Neural cell (in vitro differentiated cells): ENCODE data around the gene SLC6A6. TPM values are rescaled to one million over a fixed set of nuclear protein-coding genes. Genes with fewer than 3 reads are reported as not detected.

Experiments used
- H2AFZ ChIP-seq: fragments of 200-600, 300-800 bp; sonication (generic), shearing (Covaris generic); 2 replicates; pipeline ENCODE4 v1.6.0; 2014; ENCODE audit warnings: low read depth, mild to moderate bottlenecking, antibody characterized with exemption, low read length, moderate library complexity
- H3F3A ChIP-seq: fragments of 200-600 bp; shearing (Covaris generic); 2 replicates; pipeline ENCODE4 v1.6.1; 2016; ENCODE audit warnings: mild to moderate bottlenecking, moderate library complexity, mixed read lengths, antibody characterized with exemption, low read length; ENCODE audit not compliant: insufficient read depth, poor library complexity, severe bottlenecking
- H3K27ac ChIP-seq: fragments of 200-600, 300-800 bp; sonication (generic), shearing (Covaris generic); 2 replicates; pipeline ENCODE4 v1.5.1; 2014; ENCODE audit warnings: mild to moderate bottlenecking, low read length, moderate library complexity
- H3K27me3 ChIP-seq: fragments of 300-800, 200-600 bp; sonication (generic), shearing (Covaris generic); 2 replicates; pipeline ENCODE4 v1.6.0; 2014; ENCODE audit warnings: mild to moderate bottlenecking, low read depth, low read length, moderate library complexity; ENCODE audit not compliant: insufficient read depth
- H3K36me3 ChIP-seq: fragments of 300-800, 200-600 bp; sonication (generic), shearing (Covaris generic); 2 replicates; pipeline ENCODE4 v1.5.1; 2014; ENCODE audit warnings: mild to moderate bottlenecking, antibody characterized with exemption, low read length, moderate library complexity; ENCODE audit not compliant: insufficient read depth
- H3K4me2 ChIP-seq: fragments of 300-800, 200-600 bp; sonication (generic), shearing (Covaris generic); 2 replicates; pipeline ENCODE4 v1.6.0; 2014; ENCODE audit warnings: mild to moderate bottlenecking, low read length
- H3K4me3 ChIP-seq: fragments of 300-800, 200-600 bp; sonication (generic), shearing (Covaris generic); 2 replicates; pipeline ENCODE4 v1.5.1; 2014; ENCODE audit warnings: mild to moderate bottlenecking, low read length, moderate library complexity
- H3K79me2 ChIP-seq: fragments of 200-600 bp; shearing (Covaris generic); replicated peaks from 2 replicates; pipeline ENCODE4 v1.6.0; 2014; ENCODE audit warnings: mild to moderate bottlenecking, low read length, moderate library complexity; ENCODE audit not compliant: insufficient read depth
- H3K9ac ChIP-seq: fragments of 300-800, 200-600 bp; sonication (generic), shearing (Covaris generic); 2 replicates; pipeline ENCODE4 v1.6.1; 2016; ENCODE audit warnings: mild to moderate bottlenecking, low read length, mixed read lengths
- H3K9me2 ChIP-seq: fragments of 200-600 bp; shearing (Covaris generic); 2 replicates; pipeline ENCODE4 v1.6.1; 2016; ENCODE audit warnings: mild to moderate bottlenecking, low read length, mixed read lengths; ENCODE audit not compliant: insufficient read depth
- H3K9me3 ChIP-seq: fragments of 200-600, 300-800 bp; sonication (generic), shearing (Covaris generic); 2 replicates; pipeline ENCODE4 v1.6.1; 2016; ENCODE audit warnings: mild to moderate bottlenecking, mixed run types, low read length, moderate library complexity, mixed read lengths
- H4K20me1 ChIP-seq: fragments of 200-600 bp; shearing (Covaris generic); 2 replicates; pipeline ENCODE4 v1.6.1; 2016; ENCODE audit warnings: mild to moderate bottlenecking, mixed run types; ENCODE audit not compliant: insufficient read depth
- CTCF ChIP-seq: fragments of 450-650 bp; IDR thresholded peaks from 2 replicates; pipeline ENCODE4 v1.5.1; 2014; ENCODE audit warnings: antibody characterized with exemption, mild to moderate bottlenecking, moderate library complexity; ENCODE audit not compliant: poor library complexity, severe bottlenecking
- EP300 ChIP-seq: fragments of 450-650 bp; conservative IDR thresholded peaks from 2 replicates; pipeline ENCODE4 v1.6.1; 2014; ENCODE audit warnings: antibody characterized with exemption, mild to moderate bottlenecking, moderate library complexity; ENCODE audit not compliant: poor library complexity, severe bottlenecking
- EZH2 ChIP-seq: fragments of 200-600, 300-800 bp; shearing (Covaris generic), sonication (generic); IDR thresholded peaks from 2 replicates; pipeline ENCODE4 v1.6.1; 2014; ENCODE audit warnings: antibody characterized with exemption, low read length, borderline replicate concordance, mild to moderate bottlenecking; ENCODE audit not compliant: insufficient read depth, poor library complexity, severe bottlenecking
- MXI1 ChIP-seq: fragments of 450-650 bp; conservative IDR thresholded peaks from 2 replicates; pipeline ENCODE4 v1.6.1; 2014; ENCODE audit warnings: antibody characterized with exemption, mild to moderate bottlenecking; ENCODE audit not compliant: poor library complexity, severe bottlenecking
- RAD21 ChIP-seq: fragments of 450-650 bp; conservative IDR thresholded peaks from 2 replicates; pipeline ENCODE4 v1.6.1; 2014; ENCODE audit warnings: antibody characterized with exemption, mild to moderate bottlenecking, moderate library complexity
- TAF1 ChIP-seq: IDR thresholded peaks from 2 replicates; pipeline ENCODE4 v1.6.1; 2012; ENCODE audit warnings: low read depth
- polyA plus RNA-seq: library from polyadenylated mRNA; depleted of rRNA; stranded (reverse); fragments of >200 nt; gene quantifications from 2 replicates; pipeline ENCODE4 v1.2.3, GENCODE V29; 2014
- TF ChIP-seq, protein P1 (sequence below): IDR thresholded peaks from 2 replicates; pipeline ENCODE4 v1.6.1; 2012; ENCODE audit warnings: borderline replicate concordance

SLC6A6 gene
- polyA plus RNA-seq, 1 donor from 2014 or later = 15.9 TPM

- H3K27ac ChIP-seq = no peak overlapping the region
Observed at GRCh38 chr3:14438262-14438661, 35.9 kb downstream of the SLC6A6 start.

GRCh38 chr3:14438929-14439328, 36.5 kb downstream of the SLC6A6 start:
- H3K9me2 ChIP-seq = no peaks in the 10 kb centered on the region
- H3K9me3 ChIP-seq = no peaks in the 10 kb centered on the region
- H4K20me1 ChIP-seq = no peaks in the 10 kb centered on the region
- no peak for TF ChIP-seq EP300
- TF ChIP-seq EZH2 = no peak
- no peak for TF ChIP-seq RAD21
- TF ChIP-seq, protein P1, sequence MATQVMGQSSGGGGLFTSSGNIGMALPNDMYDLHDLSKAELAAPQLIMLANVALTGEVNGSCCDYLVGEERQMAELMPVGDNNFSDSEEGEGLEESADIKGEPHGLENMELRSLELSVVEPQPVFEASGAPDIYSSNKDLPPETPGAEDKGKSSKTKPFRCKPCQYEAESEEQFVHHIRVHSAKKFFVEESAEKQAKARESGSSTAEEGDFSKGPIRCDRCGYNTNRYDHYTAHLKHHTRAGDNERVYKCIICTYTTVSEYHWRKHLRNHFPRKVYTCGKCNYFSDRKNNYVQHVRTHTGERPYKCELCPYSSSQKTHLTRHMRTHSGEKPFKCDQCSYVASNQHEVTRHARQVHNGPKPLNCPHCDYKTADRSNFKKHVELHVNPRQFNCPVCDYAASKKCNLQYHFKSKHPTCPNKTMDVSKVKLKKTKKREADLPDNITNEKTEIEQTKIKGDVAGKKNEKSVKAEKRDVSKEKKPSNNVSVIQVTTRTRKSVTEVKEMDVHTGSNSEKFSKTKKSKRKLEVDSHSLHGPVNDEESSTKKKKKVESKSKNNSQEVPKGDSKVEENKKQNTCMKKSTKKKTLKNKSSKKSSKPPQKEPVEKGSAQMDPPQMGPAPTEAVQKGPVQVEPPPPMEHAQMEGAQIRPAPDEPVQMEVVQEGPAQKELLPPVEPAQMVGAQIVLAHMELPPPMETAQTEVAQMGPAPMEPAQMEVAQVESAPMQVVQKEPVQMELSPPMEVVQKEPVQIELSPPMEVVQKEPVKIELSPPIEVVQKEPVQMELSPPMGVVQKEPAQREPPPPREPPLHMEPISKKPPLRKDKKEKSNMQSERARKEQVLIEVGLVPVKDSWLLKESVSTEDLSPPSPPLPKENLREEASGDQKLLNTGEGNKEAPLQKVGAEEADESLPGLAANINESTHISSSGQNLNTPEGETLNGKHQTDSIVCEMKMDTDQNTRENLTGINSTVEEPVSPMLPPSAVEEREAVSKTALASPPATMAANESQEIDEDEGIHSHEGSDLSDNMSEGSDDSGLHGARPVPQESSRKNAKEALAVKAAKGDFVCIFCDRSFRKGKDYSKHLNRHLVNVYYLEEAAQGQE = no peak
- no peak for TF ChIP-seq CTCF
- no peak for TF ChIP-seq TAF1
- H3K4me3 ChIP-seq = no peak overlapping the region
- no peaks in the 10 kb centered on the region for H3K27me3 ChIP-seq
- no peak overlapping the region for H3K4me2 ChIP-seq
- H3K27ac ChIP-seq = no peak overlapping the region
- no peak overlapping the region for H3K9ac ChIP-seq
- H2AFZ ChIP-seq = no peak overlapping the region
- no peaks in the 10 kb centered on the region for H3F3A ChIP-seq
- no peaks in the 10 kb centered on the region for H3K79me2 ChIP-seq
- H3K36me3 ChIP-seq = no peaks in the 10 kb centered on the region

More at GRCh38 chr3:14438262-14438661, 35.9 kb downstream of the SLC6A6 start:
- no peaks in the 10 kb centered on the region for H3K79me2 ChIP-seq
- H3K36me3 ChIP-seq = no peaks in the 10 kb centered on the region
- H3K9me3 ChIP-seq = no peaks in the 10 kb centered on the region
- no peak overlapping the region for H3K9ac ChIP-seq
- no peaks in the 10 kb centered on the region for H3K9me2 ChIP-seq
- TF ChIP-seq MXI1 (no peak), CTCF (no peak), RAD21 (no peak), EP300 (no peak)
- no peaks in the 10 kb centered on the region for H3F3A ChIP-seq
- no peaks in the 10 kb centered on the region for H4K20me1 ChIP-seq
- H3K27me3 ChIP-seq = no peaks in the 10 kb centered on the region
- no peak overlapping the region for H2AFZ ChIP-seq
- no peak overlapping the region for H3K4me3 ChIP-seq
- no peak overlapping the region for H3K4me2 ChIP-seq
